Measurements from ENCODE around the gene C3.

The C3 gene

GRCh38 chr19:6734096-6734696 is 13.7 kb upstream of the C3 start:
- no peak for TF ChIP-seq CTCF (IDR thresholded peaks at IDR 0.05; ENCODE audit: low read depth, low read length, missing control alignments)
- no peak overlapping the region for H3K4me3 ChIP-seq (replicated peaks; ENCODE audit: low read depth, low read length)
- DNase-seq (ENCODE audit: extremely low read depth, low read depth): no peak

- H3K4me3 ChIP-seq (replicated peaks; ENCODE audit: low read depth, low read length): no peak overlapping the region
- peak; percentile 7 for TF ChIP-seq CTCF (IDR thresholded peaks at IDR 0.05; ENCODE audit: low read depth, low read length, missing control alignments)
- DNase-seq (ENCODE audit: extremely low read depth, low read depth): no peak
Observed at GRCh38 chr19:6733338-6734095, 13.1 kb upstream of the C3 start.

GRCh38 chr19:6732803-6733337 is 12.4 kb upstream of the C3 start:
- no peak for TF ChIP-seq CTCF (IDR thresholded peaks at IDR 0.05; ENCODE audit: low read depth, low read length, missing control alignments)
- H3K4me3 ChIP-seq (replicated peaks; ENCODE audit: low read depth, low read length): no peak overlapping the region
- no peak for DNase-seq (ENCODE audit: extremely low read depth, low read depth)

- no peak for DNase-seq (ENCODE audit: extremely low read depth, low read depth)
- TF ChIP-seq CTCF (IDR thresholded peaks at IDR 0.05; ENCODE audit: low read depth, low read length, missing control alignments): no peak
Observed at GRCh38 chr19:6731822-6732221, 11.4 kb upstream of the C3 start.

GRCh38 chr19:6730941-6731670 is 10.7 kb upstream of the C3 start:
- no peak for DNase-seq (ENCODE audit: extremely low read depth, low read depth)
- no peak for TF ChIP-seq CTCF (IDR thresholded peaks at IDR 0.05; ENCODE audit: low read depth, low read length, missing control alignments)
- no peak overlapping the region for H3K4me3 ChIP-seq (replicated peaks; ENCODE audit: low read depth, low read length)

More at GRCh38 chr19:6731822-6732221, 11.4 kb upstream of the C3 start:
- H3K4me3 ChIP-seq (replicated peaks; ENCODE audit: low read depth, low read length): no peak overlapping the region

GRCh38 chr19:6730153-6730804 is 9.8 kb upstream of the C3 start:
- no peak for TF ChIP-seq CTCF (IDR thresholded peaks at IDR 0.05; ENCODE audit: low read depth, low read length, missing control alignments)
- no peak for DNase-seq (ENCODE audit: extremely low read depth, low read depth)
- H3K4me3 ChIP-seq (replicated peaks; ENCODE audit: low read depth, low read length): no peak overlapping the region

Data from HFF-Myc (cell line).